Peyer's patch (tissue), 4 donors: ENCODE measurements around the gene EID2B. TPM values are rescaled to one million over a fixed set of nuclear protein-coding genes. Genes with fewer than 3 reads are reported as not detected.

Source experiments
- DNase-seq, 3 donors: peaks; one replicate each; pipeline ENCODE4 v3.0.0-alpha.2; 2017 to 2019
- H3K27ac ChIP-seq, 4 donors: fragments of 200-600 bp; sonication (generic); one replicate each; pipeline ENCODE4 v1.5.1; 2016 to 2019
- H3K27me3 ChIP-seq, 2 donors: fragments of 200-600 bp; sonication (generic); one replicate each; pipeline ENCODE4 v1.5.1; 2019
- H3K36me3 ChIP-seq, 3 donors: fragments of 200-600 bp; sonication (generic); one replicate each; pipeline ENCODE4 v1.5.1; 2016 to 2019
- H3K4me1 ChIP-seq, 4 donors: fragments of 200-600 bp; sonication (generic); one replicate each; pipeline ENCODE4 v1.5.1; 2016 to 2019
- H3K4me3 ChIP-seq, 4 donors: fragments of 200-600 bp; sonication (generic); 1 replicate in 3 of 4; 2 replicates in 1 of 4; pipeline ENCODE4 v1.5.1; 2016 to 2019; ENCODE audit warnings: mild to moderate bottlenecking in 1 of 4
- H3K9me3 ChIP-seq, 4 donors: fragments of 200-600 bp; sonication (generic); one replicate each; pipeline ENCODE4 v1.5.1; 2016 to 2019; ENCODE audit warnings: mild to moderate bottlenecking in 1 of 4
- POLR2A ChIP-seq, 2 donors: fragments of 450-650 bp; IDR thresholded peaks; one replicate each; pipeline ENCODE4 v1.5.1; 2017; ENCODE audit warnings: antibody characterized with exemption in 2 of 2, mild to moderate bottlenecking in 2 of 2, moderate library complexity in 2 of 2
- total RNA-seq, 4 donors: library from RNA; depleted of rRNA; stranded (reverse); fragments of >200 nt; gene quantifications; one replicate each; pipeline ENCODE4 v1.1.0, GENCODE V29; 2016
- TF ChIP-seq, protein P1 (sequence below), 6 experiments: fragments of 450-650 bp in 4 of 6; fragments of 200-600 bp in 2 of 6; sonication (generic) in 1 of 6; IDR thresholded peaks; one replicate each; pipeline ENCODE4 v1.5.1; 2017 to 2019; ENCODE audit warnings: antibody characterized with exemption in 6 of 6, mild to moderate bottlenecking in 3 of 6, moderate library complexity in 1 of 6

EID2B gene
- total RNA-seq, 4 donors from 2014 or later = 0.35 to 1.7 (median 1.1) TPM; not detected in 1

GRCh38 chr19:39506944-39507714 is 25.5 kb downstream of the EID2B start:
- Histone ChIP-seq H3K4me3 (peak overlapping the region; percentile 32 to 53 (median 46)), H3K4me1 (peaks cover 0 to 9% (median 3%) of the 10 kb centered on the region in 4 donors)
- DNase-seq = peak in 1 of 3 donors; percentile 53

DNA sequence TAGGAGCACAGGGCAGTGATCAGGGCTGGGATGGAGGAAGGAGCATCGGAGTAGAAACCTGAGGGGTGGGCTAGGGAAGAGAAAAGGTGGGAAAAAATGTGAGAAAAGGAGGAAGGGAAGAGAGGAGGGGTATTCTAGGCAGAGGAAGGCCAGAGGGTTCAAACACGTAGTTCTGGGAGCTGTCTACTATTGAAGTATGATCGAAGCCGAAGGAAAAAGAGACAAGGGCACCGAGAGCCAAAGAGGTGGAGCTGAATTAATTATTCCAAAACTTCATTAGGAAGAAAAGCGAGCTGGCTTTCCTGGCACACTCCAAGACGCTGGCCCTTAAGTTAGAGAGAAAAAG is 26.1 kb downstream of the EID2B start:
- H3K4me3 ChIP-seq = peak overlapping the region in 3 of 4 donors; percentile 41 to 53 (median 50)
- TF ChIP-seq POLR2A (IDR thresholded peaks at IDR 0.05) = no peak
- TF ChIP-seq, protein P1, sequence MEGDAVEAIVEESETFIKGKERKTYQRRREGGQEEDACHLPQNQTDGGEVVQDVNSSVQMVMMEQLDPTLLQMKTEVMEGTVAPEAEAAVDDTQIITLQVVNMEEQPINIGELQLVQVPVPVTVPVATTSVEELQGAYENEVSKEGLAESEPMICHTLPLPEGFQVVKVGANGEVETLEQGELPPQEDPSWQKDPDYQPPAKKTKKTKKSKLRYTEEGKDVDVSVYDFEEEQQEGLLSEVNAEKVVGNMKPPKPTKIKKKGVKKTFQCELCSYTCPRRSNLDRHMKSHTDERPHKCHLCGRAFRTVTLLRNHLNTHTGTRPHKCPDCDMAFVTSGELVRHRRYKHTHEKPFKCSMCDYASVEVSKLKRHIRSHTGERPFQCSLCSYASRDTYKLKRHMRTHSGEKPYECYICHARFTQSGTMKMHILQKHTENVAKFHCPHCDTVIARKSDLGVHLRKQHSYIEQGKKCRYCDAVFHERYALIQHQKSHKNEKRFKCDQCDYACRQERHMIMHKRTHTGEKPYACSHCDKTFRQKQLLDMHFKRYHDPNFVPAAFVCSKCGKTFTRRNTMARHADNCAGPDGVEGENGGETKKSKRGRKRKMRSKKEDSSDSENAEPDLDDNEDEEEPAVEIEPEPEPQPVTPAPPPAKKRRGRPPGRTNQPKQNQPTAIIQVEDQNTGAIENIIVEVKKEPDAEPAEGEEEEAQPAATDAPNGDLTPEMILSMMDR (IDR thresholded peaks at IDR 0.05) = no peak

More at GRCh38 chr19:39506944-39507714, 25.5 kb downstream of the EID2B start:
- TF ChIP-seq POLR2A (IDR thresholded peaks at IDR 0.05) = no peak
- TF ChIP-seq, protein P1 (IDR thresholded peaks at IDR 0.05) = no peak
- no peaks in the 10 kb centered on the region for H3K36me3 ChIP-seq
- H3K9me3 ChIP-seq = no peaks in the 10 kb centered on the region
- H3K27ac ChIP-seq = no peak overlapping the region
- H3K27me3 ChIP-seq = peaks cover 0 to 17% of the 10 kb centered on the region in 2 donors

DNA sequence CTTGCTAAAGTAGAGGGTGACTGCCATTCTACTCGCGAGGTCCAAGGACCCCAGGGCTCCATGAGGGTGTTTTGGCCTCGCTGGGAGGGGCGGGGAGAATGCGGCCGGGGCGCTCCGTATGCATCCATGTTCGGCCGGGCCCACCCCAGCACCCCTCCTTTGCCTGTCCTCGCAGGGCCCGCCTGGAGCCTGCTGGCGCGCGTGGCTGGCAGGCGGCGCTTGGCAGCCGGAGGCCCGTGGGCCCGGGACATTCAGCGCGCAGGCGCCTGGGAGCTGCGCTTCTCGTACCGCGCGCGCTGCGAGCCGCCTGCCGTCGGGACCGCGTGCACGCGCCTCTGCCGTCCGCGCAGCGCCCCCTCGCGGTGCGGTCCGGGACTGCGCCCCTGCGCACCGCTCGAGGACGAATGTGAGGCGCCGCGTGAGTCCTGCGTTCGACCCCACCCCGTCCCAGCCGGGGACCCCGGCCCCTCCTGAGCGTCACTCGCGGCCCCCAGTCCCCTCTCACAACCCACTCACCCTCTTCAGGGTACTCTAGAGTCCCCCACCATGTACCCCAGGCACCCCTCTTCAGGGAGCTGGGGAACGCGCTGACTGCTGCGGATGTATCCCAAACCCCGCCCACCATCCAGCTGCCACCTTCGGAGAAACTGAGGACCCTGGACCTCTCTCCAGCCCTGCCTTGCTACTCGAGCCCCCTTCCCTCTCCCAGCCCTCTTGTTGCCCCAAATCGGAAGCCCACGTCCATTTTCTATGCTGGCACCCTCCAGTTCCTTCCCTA is 29.8 kb downstream of the EID2B start:
- H3K27me3 ChIP-seq = peaks cover 0 to 24% of the 10 kb centered on the region in 2 donors
- TF ChIP-seq, protein P1 (IDR thresholded peaks at IDR 0.05) = peak; percentile 77 to 94 (median 86)
- no peak for TF ChIP-seq POLR2A (IDR thresholded peaks at IDR 0.05)
- H3K9me3 ChIP-seq = no peaks in the 10 kb centered on the region
- H3K4me3 ChIP-seq = peak overlapping the region in 1 of 4 donors; percentile 9
- DNase-seq = peak; percentile 40 to 76 (median 71)
- no peaks in the 10 kb centered on the region for H3K36me3 ChIP-seq
- peaks cover 0 to 25% (median 16%) of the 10 kb centered on the region in 4 donors for H3K4me1 ChIP-seq
- H3K27ac ChIP-seq = no peak overlapping the region

More for the DNA sequence above, 26.1 kb downstream of the EID2B start:
- Histone ChIP-seq H3K27ac (no peak overlapping the region), H3K36me3 (no peaks in the 10 kb centered on the region), H3K27me3 (peaks cover 0 to 17% of the 10 kb centered on the region in 2 donors), H3K9me3 (no peaks in the 10 kb centered on the region), H3K4me1 (peaks cover 0 to 9% (median 3%) of the 10 kb centered on the region in 4 donors)
- no peak for DNase-seq

DNA sequence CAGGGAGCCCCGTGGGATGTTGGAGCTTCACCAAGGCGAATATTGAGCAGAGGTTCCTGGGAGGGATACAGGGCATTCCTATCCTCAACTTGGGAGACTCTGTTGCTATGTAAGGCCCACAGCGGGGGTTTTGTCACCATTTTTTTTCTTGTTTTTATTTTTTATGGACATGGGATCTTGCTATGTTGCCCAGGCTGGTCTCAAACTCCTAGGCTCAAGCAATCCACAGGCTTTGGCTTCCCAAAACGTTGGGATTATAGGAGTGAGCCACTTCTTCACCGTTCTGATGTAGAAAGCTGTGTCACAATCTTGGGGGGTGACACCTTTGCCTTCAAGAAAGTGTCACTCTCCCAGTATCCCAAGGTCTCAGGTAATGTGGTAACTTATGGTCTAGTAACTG is 31.3 kb downstream of the EID2B start:
- DNase-seq = no peak
- no peak overlapping the region for H3K27ac ChIP-seq
- TF ChIP-seq, protein P1 (IDR thresholded peaks at IDR 0.05) = no peak
- TF ChIP-seq POLR2A (IDR thresholded peaks at IDR 0.05) = no peak
- no peaks in the 10 kb centered on the region for H3K36me3 ChIP-seq
- H3K27me3 ChIP-seq = peaks cover 0 to 17% of the 10 kb centered on the region in 2 donors
- no peaks in the 10 kb centered on the region for H3K9me3 ChIP-seq
- H3K4me3 ChIP-seq = no peak overlapping the region
- H3K4me1 ChIP-seq = peaks cover 0 to 26% (median 15%) of the 10 kb centered on the region in 4 donors

DNA sequence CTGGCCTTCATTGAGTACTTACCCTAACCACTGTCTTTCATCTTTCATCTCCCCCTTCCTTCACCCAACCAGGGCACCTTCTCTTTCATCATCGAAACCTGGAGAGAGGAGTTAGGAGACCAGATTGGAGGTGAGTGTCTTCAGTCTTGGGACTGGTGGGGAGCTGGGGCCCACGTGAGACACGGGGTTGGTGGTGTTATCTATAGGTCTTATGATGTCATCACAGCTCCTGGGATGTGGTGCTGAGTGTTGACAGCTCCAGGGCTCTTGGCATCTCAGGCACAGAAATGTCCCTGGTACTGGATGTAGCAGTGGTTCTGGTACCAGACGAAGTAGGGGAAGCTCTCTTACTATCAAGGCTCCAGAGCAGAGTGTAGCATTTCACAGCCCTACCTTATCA is 32.1 kb downstream of the EID2B start:
- no peaks in the 10 kb centered on the region for H3K9me3 ChIP-seq

More for the DNA sequence above, 32.1 kb downstream of the EID2B start:
- no peak overlapping the region for H3K27ac ChIP-seq
- peaks cover 0 to 26% (median 15%) of the 10 kb centered on the region in 4 donors for H3K4me1 ChIP-seq
- peaks cover 0 to 17% of the 10 kb centered on the region in 2 donors for H3K27me3 ChIP-seq
- no peaks in the 10 kb centered on the region for H3K36me3 ChIP-seq
- no peak overlapping the region for H3K4me3 ChIP-seq
- TF ChIP-seq POLR2A (IDR thresholded peaks at IDR 0.05) = no peak
- TF ChIP-seq, protein P1 (IDR thresholded peaks at IDR 0.05) = no peak
- no peak for DNase-seq
